Measurements from ENCODE around the gene MED8.

MED8 gene

DNA sequence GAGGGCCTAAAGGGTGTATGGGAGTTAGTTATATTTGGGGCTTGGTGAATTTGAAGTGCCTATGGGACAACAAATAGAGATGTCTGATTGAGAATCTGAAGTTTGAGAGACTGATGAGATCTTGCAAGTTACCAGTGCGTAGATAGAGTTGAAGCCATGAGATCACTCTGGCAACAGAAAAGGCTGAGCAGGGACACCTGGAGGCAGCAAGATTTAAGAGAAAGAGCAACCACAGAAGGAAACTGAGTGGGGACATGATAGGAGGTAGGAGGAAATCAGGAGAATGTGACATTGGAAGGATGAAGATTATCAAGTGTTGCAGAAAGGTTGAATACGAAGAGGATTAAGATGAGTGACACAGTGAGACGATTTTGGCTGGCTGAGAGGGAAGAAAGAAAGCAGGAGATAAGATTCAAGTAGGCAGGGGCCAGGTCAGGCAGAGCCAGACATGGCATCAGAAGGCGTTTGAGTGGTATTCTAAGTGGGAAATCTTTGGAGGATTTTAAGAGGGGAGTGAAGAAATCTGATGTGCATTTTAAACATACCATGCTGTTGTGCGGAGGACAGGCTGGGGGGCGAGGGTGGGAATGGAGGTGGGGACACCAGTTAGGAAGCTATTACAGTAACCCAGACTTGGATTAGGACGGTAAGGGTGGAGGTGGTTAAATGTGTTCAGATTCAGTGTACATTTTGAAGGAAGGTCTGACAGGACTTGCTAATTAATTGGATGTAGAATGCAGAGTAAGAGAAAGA is 55.0 kb downstream of the MED8 start:
- DNase-seq (ENCODE audit: low read depth in 3 of 3), result no peak
